KMS-11 (cell line): ENCODE results near the gene KIAA1755.

ENCODE experiments used
- H2AFZ ChIP-seq: fragments of 200-600 bp; sonication (generic); 2 replicates; pipeline ENCODE4 v1.6.1; 2016; ENCODE audit warnings: antibody characterized with exemption, mixed run types, low read depth
- H3K27ac ChIP-seq: fragments of 200-600 bp; sonication (generic); 2 replicates; pipeline ENCODE4 v1.6.1; 2016; ENCODE audit warnings: mild to moderate bottlenecking, mixed run types
- H3K27me3 ChIP-seq: fragments of 200-600 bp; sonication (generic); 2 replicates; pipeline ENCODE4 v1.6.1; 2017; ENCODE audit warnings: mild to moderate bottlenecking, low read depth, mixed run types, moderate library complexity; ENCODE audit not compliant: insufficient read depth
- H3K36me3 ChIP-seq: fragments of 200-600 bp; sonication (generic); 2 replicates; pipeline ENCODE4 v1.6.1; 2017; ENCODE audit warnings: mild to moderate bottlenecking, mixed run types; ENCODE audit not compliant: insufficient read depth
- H3K4me1 ChIP-seq: fragments of 200-600 bp; sonication (generic); 2 replicates; pipeline ENCODE4 v1.6.1; 2016; ENCODE audit warnings: mild to moderate bottlenecking, low read depth, mixed run types; ENCODE audit not compliant: poor library complexity, severe bottlenecking
- H3K4me2 ChIP-seq: fragments of 200-600 bp; sonication (generic); 2 replicates; pipeline ENCODE4 v1.7.0; 2016; ENCODE audit warnings: mild to moderate bottlenecking, mixed run types
- H3K4me3 ChIP-seq: fragments of 200-600 bp; sonication (generic); IDR thresholded peaks from 2 replicates; pipeline ENCODE4 v1.6.1; 2017; ENCODE audit warnings: low read depth, low read length, mixed read lengths; ENCODE audit not compliant: insufficient read depth
- H3K79me2 ChIP-seq: fragments of 200-600 bp; sonication (generic); 2 replicates; pipeline ENCODE4 v1.6.1; 2016; ENCODE audit warnings: low read depth, mixed run types; ENCODE audit not compliant: insufficient read depth
- H3K9ac ChIP-seq: fragments of 200-600 bp; sonication (generic); 2 replicates; pipeline ENCODE4 v1.6.1; 2016; ENCODE audit warnings: mild to moderate bottlenecking, mixed run types
- H4K20me1 ChIP-seq: fragments of 200-600 bp; sonication (generic); 2 replicates; pipeline ENCODE4 v1.6.1; 2016; ENCODE audit warnings: mild to moderate bottlenecking, mixed run types; ENCODE audit not compliant: insufficient read depth
- CTCF ChIP-seq: fragments of 200-600 bp; sonication (generic); conservative IDR thresholded peaks from 2 replicates; pipeline ENCODE4 v1.6.1; 2017; ENCODE audit warnings: low read depth, mild to moderate bottlenecking, antibody characterized with exemption, low read length, moderate library complexity, mixed read lengths

KIAA1755 gene

DNA sequence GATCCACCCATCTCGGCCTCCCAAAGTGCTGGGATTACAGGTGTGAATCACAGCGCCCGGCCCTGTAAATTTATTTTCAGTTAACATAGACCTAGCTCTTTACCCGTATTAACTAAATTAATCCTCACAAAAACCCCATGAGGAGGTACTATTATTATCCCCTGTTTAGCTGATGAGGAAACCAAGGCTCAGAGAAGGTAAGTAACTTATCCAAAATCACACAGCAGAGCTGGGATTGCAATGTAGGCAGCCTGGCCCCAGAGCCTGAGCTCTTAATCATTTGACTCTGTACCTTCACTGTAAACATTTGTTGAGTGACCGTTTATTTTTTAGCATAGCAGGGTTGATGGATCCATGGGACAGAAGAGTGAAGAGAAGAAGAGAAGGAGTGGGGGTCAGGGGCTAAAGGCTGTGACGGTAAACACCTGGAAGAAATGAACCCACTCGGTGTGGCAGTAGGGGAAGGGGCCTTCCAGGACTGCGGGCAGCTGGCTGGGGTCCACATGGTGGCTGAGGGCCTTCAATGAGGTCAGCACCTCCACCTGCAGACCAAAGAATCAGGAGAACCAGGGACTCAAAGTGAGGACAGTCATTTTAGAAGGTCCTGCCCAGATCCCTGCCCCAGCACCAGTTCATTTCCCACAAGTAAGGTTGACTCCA, 35.2 kb downstream of the KIAA1755 start:
- Histone ChIP-seq H3K27ac (no peak overlapping the region), H2AFZ (no peak overlapping the region), H4K20me1 (no peaks in the 10 kb centered on the region), H3K9ac (no peak overlapping the region), H3K36me3 (no peaks in the 10 kb centered on the region), H3K79me2 (no peaks in the 10 kb centered on the region), H3K4me1 (peaks cover 6% of the 10 kb centered on the region), H3K4me2 (no peak overlapping the region), H3K27me3 (no peaks in the 10 kb centered on the region), H3K4me3 (no peak overlapping the region)
- TF ChIP-seq CTCF: no peak

GRCh38 chr20:38224531-38224930, 36.0 kb downstream of the KIAA1755 start:
- no peaks in the 10 kb centered on the region for H3K36me3 ChIP-seq
- H3K27ac ChIP-seq: no peak overlapping the region
- H3K4me2 ChIP-seq: no peak overlapping the region
- H3K4me1 ChIP-seq: peaks cover 6% of the 10 kb centered on the region
- H2AFZ ChIP-seq: no peak overlapping the region
- no peaks in the 10 kb centered on the region; the same call in 1 of the 2 replicates for H3K27me3 ChIP-seq
- TF ChIP-seq CTCF: no peak
- no peaks in the 10 kb centered on the region for H3K79me2 ChIP-seq
- no peaks in the 10 kb centered on the region for H4K20me1 ChIP-seq
- H3K4me3 ChIP-seq: no peak overlapping the region
- H3K9ac ChIP-seq: no peak overlapping the region

- H2AFZ ChIP-seq: no peak overlapping the region
- TF ChIP-seq CTCF: no peak
- H3K4me3 ChIP-seq: no peak overlapping the region
- peaks cover 6% of the 10 kb centered on the region for H3K4me1 ChIP-seq
- no peaks in the 10 kb centered on the region for H3K79me2 ChIP-seq
- H4K20me1 ChIP-seq: no peaks in the 10 kb centered on the region
- no peak overlapping the region for H3K27ac ChIP-seq
- H3K27me3 ChIP-seq: no peaks in the 10 kb centered on the region; the same call in 1 of the 2 replicates
- no peaks in the 10 kb centered on the region for H3K36me3 ChIP-seq
- no peak overlapping the region for H3K9ac ChIP-seq
- H3K4me2 ChIP-seq: no peak overlapping the region
These were observed 36.8 kb downstream of the KIAA1755 start for GRCh38 chr20:38223743-38224100.

DNA sequence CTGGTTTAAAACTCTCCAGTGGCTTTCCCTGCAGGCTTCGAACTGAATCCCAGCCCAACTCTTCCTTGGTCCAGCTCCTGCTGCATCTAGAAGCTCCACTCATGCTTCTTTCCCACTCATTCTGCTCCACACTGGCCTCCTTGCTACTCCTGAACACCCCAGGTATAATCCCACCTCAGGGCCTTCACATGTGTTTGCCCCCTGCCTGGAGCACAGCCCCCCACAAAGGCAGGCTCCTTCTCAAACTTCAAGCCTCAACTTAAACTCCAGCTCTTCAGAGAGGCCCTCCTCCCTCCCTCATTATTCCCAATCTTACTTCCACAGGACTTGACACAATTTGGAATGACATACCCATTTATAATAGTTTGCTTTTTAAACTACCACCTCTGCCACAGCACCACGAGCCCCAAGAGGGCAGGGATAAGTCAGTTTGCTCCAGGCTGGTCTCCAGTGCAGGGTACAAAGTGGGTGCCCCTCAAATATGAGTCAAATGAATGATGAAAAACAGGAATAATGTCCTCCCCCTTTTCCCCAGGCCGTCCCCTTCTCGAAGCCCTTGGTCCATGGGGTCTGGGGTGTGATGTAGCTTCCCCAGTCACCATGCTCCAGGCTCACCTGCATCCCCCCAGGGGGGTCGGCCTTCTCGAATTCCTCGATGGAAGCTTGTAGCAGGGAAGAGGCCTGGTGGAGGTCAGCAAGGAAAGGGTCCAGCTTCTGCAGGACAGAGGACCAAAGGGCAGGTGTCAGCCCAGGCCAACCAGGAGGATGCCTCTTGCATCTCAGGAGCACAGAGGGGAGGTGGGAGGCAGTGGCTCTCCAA, 37.4 kb downstream of the KIAA1755 start:
- peaks cover 6% of the 10 kb centered on the region for H3K4me1 ChIP-seq
- no peak overlapping the region for H3K4me2 ChIP-seq
- no peak overlapping the region for H3K27ac ChIP-seq
- H3K4me3 ChIP-seq: no peak overlapping the region
- no peaks in the 10 kb centered on the region; the same call in 1 of the 2 replicates for H3K27me3 ChIP-seq
- H3K36me3 ChIP-seq: no peaks in the 10 kb centered on the region
- H3K79me2 ChIP-seq: no peaks in the 10 kb centered on the region
- TF ChIP-seq CTCF: peak; percentile 72
- no peak overlapping the region for H2AFZ ChIP-seq
- no peak overlapping the region for H3K9ac ChIP-seq
- H4K20me1 ChIP-seq: no peaks in the 10 kb centered on the region
